PC-9 (cell line): ENCODE results near the gene ZC3H14. TPM values are rescaled to one million over a fixed set of nuclear protein-coding genes. Genes with fewer than 3 reads are reported as not detected.
A peak's percentile ranks its signal among the peaks of the same experiment; 100 is the strongest.

Source experiments
- BruUV-seq: library from RNA; stranded (reverse); fragments of 400-500 nt; replicated peaks from 2 replicates; lab custom pipeline; 2021; lab: Mats Ljungman, UMichigan
- CTCF ChIA-PET: fragments of 300-600 bp; sonication (Branson Sonifier 250); formaldehyde crosslinking; loops from one replicate; lab custom pipeline; 2022; ENCODE audit warnings: antibody characterized with exemption; lab: Charles Lee
- POLR2A ChIA-PET: fragments of 300-600 bp; sonication (Branson Sonifier 250); formaldehyde crosslinking; loops from one replicate; lab custom pipeline; 2022; ENCODE audit warnings: antibody characterized with exemption; ENCODE audit not compliant: unreplicated experiment; lab: Charles Lee
- DNase-seq, 2 experiments: peaks; one replicate each; pipeline versions ENCODE4 v3.0.0 to v3.0.0-alpha.2; 2015 to 2022; ENCODE audit warnings: mixed read lengths in 1 of 2
- H2AFZ ChIP-seq: fragments of 200-600 bp; sonication (generic); 2 replicates; pipeline ENCODE4 v1.8.1; 2017; ENCODE audit warnings: antibody characterized with exemption
- H3F3A ChIP-seq: fragments of 200-600 bp; sonication (generic); 2 replicates; pipeline ENCODE4 v1.8.1; 2017; ENCODE audit warnings: antibody characterized with exemption, mild to moderate bottlenecking, low read depth; ENCODE audit not compliant: insufficient read depth
- H3K27ac ChIP-seq: fragments of 200-600 bp; sonication (generic); 2 replicates; pipeline ENCODE4 v1.6.1; 2016; ENCODE audit warnings: mixed run types
- H3K27me3 ChIP-seq: fragments of 200-600 bp; sonication (generic); 2 replicates; pipeline ENCODE4 v1.6.1; 2016; ENCODE audit warnings: low read depth, mixed run types; ENCODE audit not compliant: insufficient read depth
- H3K36me3 ChIP-seq: fragments of 200-600 bp; sonication (generic); 2 replicates; pipeline ENCODE4 v1.6.1; 2016; ENCODE audit warnings: low read depth, mixed run types
- H3K4me1 ChIP-seq: fragments of 200-600 bp; sonication (generic); replicated peaks from 2 replicates; pipeline ENCODE4 v1.6.1; 2016; ENCODE audit warnings: mixed run types; ENCODE audit not compliant: insufficient read depth
- H3K4me2 ChIP-seq: fragments of 200-600 bp; sonication (generic); 2 replicates; pipeline ENCODE4 v1.6.1; 2017; ENCODE audit warnings: mixed run types
- H3K4me3 ChIP-seq: fragments of 200-600 bp; sonication (generic); 2 replicates; pipeline ENCODE4 v1.6.1; 2016; ENCODE audit warnings: mixed run types
- H3K79me2 ChIP-seq: fragments of 200-600 bp; sonication (generic); 2 replicates; pipeline ENCODE4 v1.6.1; 2017; ENCODE audit warnings: low read depth, mixed run types
- H3K9me2 ChIP-seq: fragments of 200-600 bp; sonication (generic); 2 replicates; pipeline ENCODE4 v1.8.1; 2017; ENCODE audit warnings: mild to moderate bottlenecking; ENCODE audit not compliant: insufficient read depth
- H3K9me3 ChIP-seq: fragments of 200-600 bp; sonication (generic); 2 replicates; pipeline ENCODE4 v1.8.1; 2016; ENCODE audit warnings: low read depth; ENCODE audit not compliant: insufficient read depth
- H4K20me1 ChIP-seq: fragments of 200-600 bp; sonication (generic); 2 replicates; pipeline ENCODE4 v1.8.1; 2017; ENCODE audit not compliant: insufficient read depth
- CTCF ChIP-seq: fragments of 200-600 bp; sonication (generic); conservative IDR thresholded peaks from 2 replicates; pipeline ENCODE4 v1.6.1; 2017; ENCODE audit warnings: mixed run types, antibody characterized with exemption, mild to moderate bottlenecking, moderate library complexity
- EZH2 ChIP-seq: fragments of 200-600 bp; sonication (generic); IDR thresholded peaks from 2 replicates; pipeline ENCODE4 v1.8.0; 2017; ENCODE audit warnings: antibody characterized with exemption, low read depth
- intact Hi-C: fragments of 100-400 bp; cut with micrococcal nuclease; formaldehyde crosslinking; loops from one replicate; pipeline ENCODE4 v1.10.0; 2022; ENCODE audit not compliant: unreplicated experiment
- total RNA-seq: library from RNA; stranded (reverse); gene quantifications from 2 replicates; pipeline ENCODE4 v1.2.3, GENCODE V29; 2021

Gene ZC3H14
- total RNA-seq, 1 experiment from 2014 or later, result 20.2 TPM

GRCh38 chr14:88612981-88613380 is 50.1 kb downstream of the ZC3H14 start:
- TF ChIP-seq CTCF (no peak), EZH2 (no peak)
- Histone ChIP-seq H3K36me3 (no peaks in the 10 kb centered on the region; the same call in 1 of the 2 replicates), H3K27ac (no peak overlapping the region), H3F3A (no peaks in the 10 kb centered on the region; the same call in 1 of the 2 replicates), H3K9me3 (no peaks in the 10 kb centered on the region), H3K4me2 (no peak overlapping the region), H3K27me3 (no peaks in the 10 kb centered on the region), H3K4me1 (no peaks in the 10 kb centered on the region; the same call in 1 of the 2 replicates), H3K4me3 (no peak overlapping the region), H3K9me2 (no peaks in the 10 kb centered on the region), H2AFZ (no peak overlapping the region), H3K79me2 (no peaks in the 10 kb centered on the region), H4K20me1 (no peaks in the 10 kb centered on the region; the same call in 1 of the 2 replicates)
- BruUV-seq, result no TSS peak
- DNase-seq, result no peak
- ChIA-PET CTCF (no interaction called here), POLR2A (no interaction called here)
- intact Hi-C loops, result no loop called here

GRCh38 chr14:88613552-88614010 is 50.7 kb downstream of the ZC3H14 start:
- no peaks in the 10 kb centered on the region for H3K27me3 ChIP-seq
- no peak overlapping the region for H2AFZ ChIP-seq
- no peak overlapping the region for H3K27ac ChIP-seq
- H4K20me1 ChIP-seq, result no peaks in the 10 kb centered on the region; the same call in 1 of the 2 replicates
- intact Hi-C loops, result no loop called here
- H3K9me3 ChIP-seq, result no peaks in the 10 kb centered on the region
- TF ChIP-seq CTCF, result no peak
- TF ChIP-seq EZH2, result no peak
- BruUV-seq, result no TSS peak
- H3K79me2 ChIP-seq, result no peaks in the 10 kb centered on the region
- no peaks in the 10 kb centered on the region; the same call in 1 of the 2 replicates for H3F3A ChIP-seq
- H3K4me1 ChIP-seq, result no peaks in the 10 kb centered on the region; the same call in 1 of the 2 replicates
- no peaks in the 10 kb centered on the region; the same call in 1 of the 2 replicates for H3K36me3 ChIP-seq
- ChIA-PET CTCF (no interaction called here), POLR2A (no interaction called here)
- H3K9me2 ChIP-seq, result no peaks in the 10 kb centered on the region
- H3K4me2 ChIP-seq, result no peak overlapping the region
- DNase-seq, result peak in 1 of 2 experiments; percentile 54
- H3K4me3 ChIP-seq, result no peak overlapping the region

- H3K27me3 ChIP-seq, result no peaks in the 10 kb centered on the region
- H2AFZ ChIP-seq, result no peak overlapping the region
- H4K20me1 ChIP-seq, result no peaks in the 10 kb centered on the region; the same call in 1 of the 2 replicates
- TF ChIP-seq CTCF, result no peak
- no peak for TF ChIP-seq EZH2
- ChIA-PET POLR2A (no interaction called here), CTCF (no interaction called here)
- no peaks in the 10 kb centered on the region for H3K9me2 ChIP-seq
- intact Hi-C loops, result no loop called here
- H3K9me3 ChIP-seq, result no peaks in the 10 kb centered on the region
- H3K27ac ChIP-seq, result no peak overlapping the region
- H3K4me1 ChIP-seq, result no peaks in the 10 kb centered on the region; the same call in 1 of the 2 replicates
- H3K36me3 ChIP-seq, result no peaks in the 10 kb centered on the region; the same call in 1 of the 2 replicates
- no peak overlapping the region for H3K4me2 ChIP-seq
- H3K4me3 ChIP-seq, result no peak overlapping the region
- no TSS peak for BruUV-seq
- no peaks in the 10 kb centered on the region for H3K79me2 ChIP-seq
- DNase-seq, result no peak
- no peaks in the 10 kb centered on the region; the same call in 1 of the 2 replicates for H3F3A ChIP-seq
Observed at GRCh38 chr14:88614218-88614907, 51.5 kb downstream of the ZC3H14 start.
